ENCODE results near the gene CKAP5. TPM values are rescaled to one million over a fixed set of nuclear protein-coding genes. Genes with fewer than 3 reads are reported as not detected.
"Not testable (repeated sequence)": the region's sequence is repeated elsewhere in the genome, so short reads cannot be mapped to it uniquely, and the experiment has no call there.

CKAP5 gene
- total RNA-seq, 3 donors from 2014 or later (not counting 1 experiment from before 2014, with no cell fraction given): 39.1 to 63.7 (median 46.3) TPM

- Histone ChIP-seq H3K4me3 (ENCODE audit: low read length) (no peak overlapping the region), H3K36me3 (ENCODE audit: control insufficient read depth, insufficient read depth, low read length) (no peaks in the 10 kb centered on the region), H3K27me3 (ENCODE audit: control insufficient read depth, insufficient read depth, low read length) (no peaks in the 10 kb centered on the region), H3K9me3 (ENCODE audit: control insufficient read depth, insufficient read depth, low read length) (no peaks in the 10 kb centered on the region), H3K4me1 (ENCODE audit: control insufficient read depth, insufficient read depth, low read length) (no peaks in the 10 kb centered on the region), H3K27ac (ENCODE audit: low read length) (no peak overlapping the region)
- no peak for TF ChIP-seq CTCF (IDR thresholded peaks at IDR 0.05)
- 98% methylated on average over 6 of the region's 7 CpGs for WGBS (ENCODE audit: insufficient coverage)
- Mint-ChIP-seq H3K4me1 (no peaks in the 10 kb centered on the region), H3K4me3 (no peak overlapping the region), H3K9me3 (no peaks in the 10 kb centered on the region), H3K36me3 (no peaks in the 10 kb centered on the region), H3K27ac (no peak overlapping the region), H3K27me3 (ENCODE audit: low read depth in 2 of 2) (no peaks in the 10 kb centered on the region)
- DNase-seq: no peak
- ATAC-seq: no peak
- intact Hi-C loops (cut with micrococcal nuclease): no loop called here
Measured at GRCh38 chr11:46712874-46713576, 133.1 kb downstream of the CKAP5 start.

GRCh38 chr11:46711303-46711702 lies 134.8 kb downstream of the CKAP5 start:
- H3K36me3 ChIP-seq (ENCODE audit: control insufficient read depth, insufficient read depth, low read length): peaks cover 7% of the 10 kb centered on the region
- H3K4me3 Mint-ChIP-seq: no peak overlapping the region
- WGBS (ENCODE audit: insufficient coverage): 95% methylated on average over 5 of the region's 5 CpGs
- no peaks in the 10 kb centered on the region for H3K4me1 ChIP-seq (ENCODE audit: control insufficient read depth, insufficient read depth, low read length)
- no peak overlapping the region for H3K27ac ChIP-seq (ENCODE audit: low read length)
- DNase-seq (no peak), ATAC-seq (no peak)
- no peaks in the 10 kb centered on the region for H3K36me3 Mint-ChIP-seq
- H3K27me3 Mint-ChIP-seq (ENCODE audit: low read depth in 2 of 2): no peaks in the 10 kb centered on the region
- no peaks in the 10 kb centered on the region for H3K9me3 Mint-ChIP-seq
- H3K4me1 Mint-ChIP-seq: no peaks in the 10 kb centered on the region
- H3K4me3 ChIP-seq (ENCODE audit: low read length): no peak overlapping the region
- no peak for TF ChIP-seq CTCF (IDR thresholded peaks at IDR 0.05)
- H3K27ac Mint-ChIP-seq: no peak overlapping the region
- H3K27me3 ChIP-seq (ENCODE audit: control insufficient read depth, insufficient read depth, low read length): no peaks in the 10 kb centered on the region
- intact Hi-C loops (cut with micrococcal nuclease): no loop called here
- no peaks in the 10 kb centered on the region for H3K9me3 ChIP-seq (ENCODE audit: control insufficient read depth, insufficient read depth, low read length)

GRCh38 chr11:46710821-46711269 lies 135.2 kb downstream of the CKAP5 start:
- no peak overlapping the region for H3K27ac Mint-ChIP-seq
- Histone ChIP-seq H3K36me3 (ENCODE audit: control insufficient read depth, insufficient read depth, low read length) (peaks cover 11% of the 10 kb centered on the region), H3K27ac (ENCODE audit: low read length) (no peak overlapping the region), H3K4me1 (ENCODE audit: control insufficient read depth, insufficient read depth, low read length) (no peaks in the 10 kb centered on the region), H3K9me3 (ENCODE audit: control insufficient read depth, insufficient read depth, low read length) (no peaks in the 10 kb centered on the region), H3K27me3 (ENCODE audit: control insufficient read depth, insufficient read depth, low read length) (no peaks in the 10 kb centered on the region), H3K4me3 (ENCODE audit: low read length) (no peak overlapping the region)
- no peaks in the 10 kb centered on the region for H3K27me3 Mint-ChIP-seq (ENCODE audit: low read depth in 2 of 2)
- DNase-seq (no peak), ATAC-seq (no peak)
- whole genome bisulfite sequencing (ENCODE audit: insufficient coverage): 90% methylated on average over 10 of the region's 10 CpGs
- H3K36me3 Mint-ChIP-seq: no peaks in the 10 kb centered on the region
- H3K4me3 Mint-ChIP-seq: no peak overlapping the region
- no peak for TF ChIP-seq CTCF (IDR thresholded peaks at IDR 0.05)
- intact Hi-C loops (cut with micrococcal nuclease): no loop called here
- H3K9me3 Mint-ChIP-seq: no peaks in the 10 kb centered on the region
- H3K4me1 Mint-ChIP-seq: no peaks in the 10 kb centered on the region

GRCh38 chr11:46709351-46709750 lies 136.7 kb downstream of the CKAP5 start:
- intact Hi-C loops (cut with micrococcal nuclease): not testable (repeated sequence)

More at GRCh38 chr11:46709351-46709750, 136.7 kb downstream of the CKAP5 start:
- not testable (repeated sequence) for H3K27me3 ChIP-seq (ENCODE audit: control insufficient read depth, insufficient read depth, low read length); H3K27ac Mint-ChIP-seq; H3K9me3 Mint-ChIP-seq; H3K4me3 ChIP-seq (ENCODE audit: low read length); H3K27ac ChIP-seq (ENCODE audit: low read length); H3K4me1 Mint-ChIP-seq; H3K27me3 Mint-ChIP-seq (ENCODE audit: low read depth in 2 of 2); H3K36me3 Mint-ChIP-seq; H3K9me3 ChIP-seq (ENCODE audit: control insufficient read depth, insufficient read depth, low read length); H3K4me3 Mint-ChIP-seq; ATAC-seq; H3K4me1 ChIP-seq (ENCODE audit: control insufficient read depth, insufficient read depth, low read length); DNase-seq
- 95% methylated on average over 9 of the region's 9 CpGs for WGBS (ENCODE audit: insufficient coverage)
- peaks cover 26% of the 10 kb centered on the region for H3K36me3 ChIP-seq (ENCODE audit: control insufficient read depth, insufficient read depth, low read length)

All from natural killer cell (primary cell).